Measurements from ENCODE around the gene DUOX1.

DNA sequence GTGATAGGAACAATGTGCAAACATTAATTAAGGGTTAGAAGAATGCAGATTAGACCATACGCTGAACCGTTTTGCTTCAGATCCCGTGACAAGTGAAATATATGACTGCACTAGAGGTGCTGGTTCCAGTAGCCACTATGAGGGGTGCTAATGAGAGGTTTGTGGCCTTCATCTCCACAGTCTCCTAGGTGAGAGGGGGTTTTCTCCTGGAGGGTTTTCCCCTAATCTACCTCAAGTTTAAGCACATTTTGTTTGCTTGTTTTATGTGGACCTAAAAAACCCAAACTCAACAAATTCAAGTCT, 71.7 kb downstream of the DUOX1 start:
- TF ChIP-seq CTCF (IDR thresholded peaks at IDR 0.05) (no peak), EZH2 (IDR thresholded peaks at IDR 0.05; ENCODE audit: borderline replicate concordance, insufficient read depth, low read depth, low read length, poor library complexity, severe bottlenecking) (no peak)
